ENCODE results near the gene PRR13. TPM values are rescaled to one million over a fixed set of nuclear protein-coding genes. Genes with fewer than 3 reads are reported as not detected.
A peak's percentile ranks its signal among the peaks of the same experiment; 100 is the strongest.
"Not testable (repeated sequence)": the region's sequence is repeated elsewhere in the genome, so short reads cannot be mapped to it uniquely, and the experiment has no call there.

The PRR13 gene
- total and polyA plus RNA-seq, 8 donors = 44.3 to 437 (median 164) TPM

DNA sequence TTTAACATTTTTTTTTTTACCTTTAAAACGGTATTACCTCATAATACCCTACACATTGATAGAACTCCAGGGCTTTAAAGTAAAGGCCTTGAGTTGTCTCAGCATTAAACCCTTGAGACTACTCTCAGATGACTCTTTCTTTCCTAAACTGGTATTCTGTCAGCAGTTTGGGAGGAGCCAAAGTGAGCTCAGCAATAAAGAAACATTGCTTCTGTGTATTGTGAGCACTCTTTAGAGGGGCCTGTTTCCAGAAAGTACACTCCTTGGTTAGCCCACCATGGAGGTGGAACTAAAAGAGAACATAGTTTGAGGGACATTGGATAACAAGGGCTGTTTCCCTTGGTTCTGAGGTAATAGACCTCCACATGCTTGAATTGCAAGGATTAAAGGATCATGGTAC lies 37.3 kb downstream of the PRR13 start:
- no peaks in the 10 kb centered on the region for H3K27me3 ChIP-seq
- H3K4me1 ChIP-seq = peaks cover 17 to 91% (median 62%) of the 10 kb centered on the region in 4 donors
- peaks cover 73 to 100% (median 100%) of the 10 kb centered on the region in 4 donors for H3K36me3 ChIP-seq
- peak overlapping the region in 3 of 5 donors; percentile 3 to 32 (median 9) for H3K27ac ChIP-seq
- H3K4me3 ChIP-seq = no peak overlapping the region
- DNase-seq = no peak
- intact Hi-C loops (cut with DNase I; ENCODE audit: low total_unique reads) = no loop called here
- H3K9me3 ChIP-seq = no peaks in the 10 kb centered on the region
- TF ChIP-seq POLR2A (IDR thresholded peaks at IDR 0.05) = no peak
- TF ChIP-seq POLR2AphosphoS5 (IDR thresholded peaks at IDR 0.05) = no peak
- TF ChIP-seq, protein P1, sequence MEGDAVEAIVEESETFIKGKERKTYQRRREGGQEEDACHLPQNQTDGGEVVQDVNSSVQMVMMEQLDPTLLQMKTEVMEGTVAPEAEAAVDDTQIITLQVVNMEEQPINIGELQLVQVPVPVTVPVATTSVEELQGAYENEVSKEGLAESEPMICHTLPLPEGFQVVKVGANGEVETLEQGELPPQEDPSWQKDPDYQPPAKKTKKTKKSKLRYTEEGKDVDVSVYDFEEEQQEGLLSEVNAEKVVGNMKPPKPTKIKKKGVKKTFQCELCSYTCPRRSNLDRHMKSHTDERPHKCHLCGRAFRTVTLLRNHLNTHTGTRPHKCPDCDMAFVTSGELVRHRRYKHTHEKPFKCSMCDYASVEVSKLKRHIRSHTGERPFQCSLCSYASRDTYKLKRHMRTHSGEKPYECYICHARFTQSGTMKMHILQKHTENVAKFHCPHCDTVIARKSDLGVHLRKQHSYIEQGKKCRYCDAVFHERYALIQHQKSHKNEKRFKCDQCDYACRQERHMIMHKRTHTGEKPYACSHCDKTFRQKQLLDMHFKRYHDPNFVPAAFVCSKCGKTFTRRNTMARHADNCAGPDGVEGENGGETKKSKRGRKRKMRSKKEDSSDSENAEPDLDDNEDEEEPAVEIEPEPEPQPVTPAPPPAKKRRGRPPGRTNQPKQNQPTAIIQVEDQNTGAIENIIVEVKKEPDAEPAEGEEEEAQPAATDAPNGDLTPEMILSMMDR (IDR thresholded peaks at IDR 0.05) = no peak
- TF ChIP-seq EP300 (IDR thresholded peaks at IDR 0.05) = no peak
- WGBS, 5 donors = 37 to 63% (median 48%) methylated on average over 1 of the region's 1 CpG

DNA sequence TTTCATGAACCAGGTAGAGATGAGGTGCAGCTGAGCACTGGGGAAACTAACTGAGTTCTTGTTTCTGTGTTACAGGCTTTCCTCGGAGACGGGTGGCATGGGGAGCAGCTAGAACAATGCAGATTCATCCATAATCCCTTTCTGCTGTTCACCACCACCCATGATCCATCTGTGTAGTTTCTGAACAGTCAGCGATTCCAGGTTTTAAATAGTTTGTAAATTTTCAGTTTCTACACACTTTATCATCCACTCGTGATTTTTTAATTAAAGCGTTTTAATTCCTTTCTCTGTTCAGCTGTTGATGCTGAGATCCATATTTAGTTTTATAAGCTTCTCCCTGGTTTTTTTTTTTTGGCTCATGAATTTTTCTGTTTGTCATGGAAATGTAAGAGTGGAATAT lies 37.8 kb downstream of the PRR13 start:
- intact Hi-C loops (cut with DNase I; ENCODE audit: low total_unique reads) = no loop called here
- peaks cover 73 to 100% (median 100%) of the 10 kb centered on the region in 4 donors for H3K36me3 ChIP-seq
- 64 to 80% (median 77%) methylated on average over 5 of the region's 5 CpGs for WGBS, 5 donors
- peaks cover 12 to 87% (median 58%) of the 10 kb centered on the region in 4 donors for H3K4me1 ChIP-seq
- H3K27ac ChIP-seq = peak overlapping the region in 2 of 5 donors; percentile 3 to 9
- H3K4me3 ChIP-seq = no peak overlapping the region
- H3K27me3 ChIP-seq = no peaks in the 10 kb centered on the region
- TF ChIP-seq POLR2A (IDR thresholded peaks at IDR 0.05) (no peak), POLR2AphosphoS5 (IDR thresholded peaks at IDR 0.05) (no peak), EP300 (IDR thresholded peaks at IDR 0.05) (no peak)
- TF ChIP-seq, protein P1 (IDR thresholded peaks at IDR 0.05) = no peak
- no peak for DNase-seq
- H3K9me3 ChIP-seq = no peaks in the 10 kb centered on the region

DNA sequence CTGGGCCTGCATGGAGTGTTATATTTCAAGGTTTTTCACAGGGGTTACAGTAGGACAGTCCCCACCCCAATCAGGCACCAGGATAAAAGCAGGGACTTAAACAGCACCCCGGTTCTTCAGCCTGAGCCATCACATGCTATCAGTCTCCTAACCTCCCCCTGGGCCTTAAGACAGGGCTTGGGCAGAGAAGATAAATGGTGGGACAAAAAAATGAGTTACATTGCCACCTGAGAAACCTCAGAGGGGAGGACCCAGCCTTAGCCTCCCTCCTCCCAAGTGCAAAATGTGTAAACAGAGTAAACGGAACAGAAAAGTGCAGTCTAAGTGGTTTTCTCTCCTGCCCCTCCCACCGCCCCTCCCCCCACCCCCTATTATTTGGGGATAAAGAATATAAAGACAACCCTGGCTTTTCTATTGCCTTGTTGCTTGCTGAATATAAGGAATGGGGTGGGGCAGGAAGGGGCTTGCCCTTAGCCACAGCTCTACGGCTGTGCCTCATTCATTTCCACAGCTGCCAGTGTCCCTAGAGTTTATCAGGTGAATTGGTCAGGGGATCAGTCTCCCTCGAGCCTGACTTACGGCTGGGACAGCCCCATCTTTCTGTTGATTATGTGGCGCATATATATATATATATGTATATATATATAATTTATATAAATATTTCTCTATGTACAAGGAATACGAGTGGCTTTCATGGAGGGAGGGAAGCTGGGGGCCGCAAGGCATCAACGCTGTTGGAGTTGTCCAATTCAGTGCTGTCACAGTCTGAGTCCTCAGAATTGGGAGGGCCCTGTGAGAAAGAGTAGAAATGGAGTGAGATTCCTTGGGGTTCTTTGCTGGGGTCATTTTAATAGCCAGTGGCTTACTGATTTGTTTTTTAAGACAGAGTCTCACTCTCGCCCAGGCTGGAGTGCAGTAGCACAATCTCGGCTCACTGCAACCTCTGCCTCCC lies 39.2 kb downstream of the PRR13 start:
- Histone ChIP-seq H3K4me1 (peaks cover under 1 to 72% (median 46%) of the 10 kb centered on the region in 4 donors), H3K27me3 (no peaks in the 10 kb centered on the region), H3K27ac (peak overlapping the region in 3 of 5 donors; percentile 3 to 54 (median 16)), H3K9me3 (no peaks in the 10 kb centered on the region), H3K4me3 (no peak overlapping the region), H3K36me3 (peaks cover 61 to 100% (median 100%) of the 10 kb centered on the region in 4 donors)
- 61 to 67% (median 63%) methylated on average over 12 of the region's 12 CpGs for WGBS, 5 donors
- TF ChIP-seq EP300 (IDR thresholded peaks at IDR 0.05) (no peak), POLR2AphosphoS5 (IDR thresholded peaks at IDR 0.05) (no peak), POLR2A (IDR thresholded peaks at IDR 0.05) (no peak)
- TF ChIP-seq, protein P1 (IDR thresholded peaks at IDR 0.05) = no peak
- no peak for DNase-seq
- intact Hi-C loops (cut with DNase I; ENCODE audit: low total_unique reads) = no loop called here

GRCh38 chr12:53481458-53481857 lies 39.9 kb downstream of the PRR13 start:
- H3K4me3 ChIP-seq; intact Hi-C loops (cut with DNase I; ENCODE audit: low total_unique reads); H3K9me3 ChIP-seq; DNase-seq; H3K27me3 ChIP-seq: not testable (repeated sequence)
- Histone ChIP-seq H3K27ac (peak overlapping the region in 2 of 5 donors; percentile 3 to 54), H3K36me3 (peaks cover 64 to 100% (median 100%) of the 10 kb centered on the region in 4 donors), H3K4me1 (peaks cover 0 to 66% (median 42%) of the 10 kb centered on the region in 4 donors)
- 63 to 77% (median 73%) methylated on average over 6 of the region's 6 CpGs for WGBS, 5 donors
